Hepatocyte (in vitro differentiated cells): ENCODE results near the gene SYTL1. TPM values are rescaled to one million over a fixed set of nuclear protein-coding genes. Genes with fewer than 3 reads are reported as not detected.

Source experiments
- DNase-seq: peaks from one replicate; pipeline ENCODE4 v3.0.0-alpha.2; 2016; ENCODE audit warnings: low spot score
- H2AFZ ChIP-seq: fragments of 200-600 bp; sonication (generic); 2 replicates; pipeline ENCODE4 v1.6.0; 2016; ENCODE audit warnings: antibody characterized with exemption, mild to moderate bottlenecking
- H3K27ac ChIP-seq: fragments of 200-600 bp; sonication (generic); 2 replicates; pipeline ENCODE4 v1.5.1; 2016; ENCODE audit warnings: mild to moderate bottlenecking
- H3K27me3 ChIP-seq: fragments of 200-600 bp; sonication (generic); 2 replicates; pipeline ENCODE4 v1.6.1; 2016
- H3K36me3 ChIP-seq: fragments of 200-600 bp; sonication (generic); replicated peaks from 2 replicates; pipeline ENCODE4 v1.5.1; 2016; ENCODE audit warnings: low read depth; ENCODE audit not compliant: insufficient read depth
- H3K4me1 ChIP-seq: fragments of 200-600 bp; sonication (generic); 2 replicates; pipeline ENCODE4 v1.5.1; 2016; ENCODE audit warnings: mild to moderate bottlenecking, moderate library complexity; ENCODE audit not compliant: insufficient read depth
- H3K4me2 ChIP-seq: fragments of 200-600 bp; sonication (generic); 2 replicates; pipeline ENCODE4 v1.6.0; 2016
- H3K4me3 ChIP-seq: fragments of 200-600 bp; sonication (generic); 2 replicates; pipeline ENCODE4 v1.5.1; 2016; ENCODE audit warnings: mild to moderate bottlenecking
- H3K79me2 ChIP-seq: fragments of 200-600 bp; sonication (generic); 2 replicates; pipeline ENCODE4 v1.6.0; 2017; ENCODE audit warnings: mild to moderate bottlenecking
- H3K9me2 ChIP-seq: fragments of 200-600 bp; sonication (generic); replicated peaks from 2 replicates; pipeline ENCODE4 v1.6.0; 2017; ENCODE audit warnings: mild to moderate bottlenecking; ENCODE audit not compliant: insufficient read depth
- H3K9me3 ChIP-seq: fragments of 200-600 bp; sonication (generic); 2 replicates; pipeline ENCODE4 v1.5.1; 2016; ENCODE audit warnings: low read depth, mild to moderate bottlenecking
- H4K20me1 ChIP-seq: fragments of 200-600 bp; sonication (generic); 2 replicates; pipeline ENCODE4 v1.6.0; 2016; ENCODE audit warnings: mild to moderate bottlenecking; ENCODE audit not compliant: insufficient read depth, poor library complexity, severe bottlenecking
- EZH2 ChIP-seq: fragments of 200-600 bp; sonication (generic); IDR thresholded peaks from 2 replicates; pipeline ENCODE4 v1.6.1; 2016; ENCODE audit warnings: antibody characterized with exemption, mild to moderate bottlenecking, borderline replicate concordance
- EZH2phosphoT487 ChIP-seq: fragments of 200-600 bp; sonication (generic); IDR thresholded peaks from one replicate; pipeline ENCODE4 v1.6.1; 2018; ENCODE audit warnings: antibody characterized with exemption, mild to moderate bottlenecking, low read depth, moderate library complexity; ENCODE audit not compliant: unreplicated experiment, severe bottlenecking
- whole genome bisulfite sequencing: methylation state at CpG from one replicate; pipeline ENCODE4 v1.1.6; 2016; ENCODE audit warnings: low lambda C conversion rate; ENCODE audit errors: missing lambda C conversion rate; 5-methylcytosine and 5-hydroxymethylcytosine counted together
- polyA plus RNA-seq: library from polyadenylated mRNA; unstranded; fragments of >200 nt; fragmentation: Nextera tagmentation; extraction: Ambion mirVana; gene quantifications from 2 replicates; pipeline ENCODE4 v1.2.1, GENCODE V29; 2016
- total RNA-seq: library from RNA; depleted of rRNA; stranded (reverse); fragments of >200 nt; gene quantifications from 2 replicates; pipeline ENCODE4 v1.2.3, GENCODE V29; 2014
- TF ChIP-seq, protein P1 (sequence below): fragments of 200-600 bp; sonication (generic); IDR thresholded peaks from 2 replicates; pipeline ENCODE4 v1.5.1; 2016; ENCODE audit warnings: antibody characterized with exemption, mild to moderate bottlenecking; ENCODE audit not compliant: poor library complexity

Gene SYTL1
- total and polyA plus RNA-seq, 2 experiments from 2014 or later, result 12.1 to 21.7 TPM

DNA sequence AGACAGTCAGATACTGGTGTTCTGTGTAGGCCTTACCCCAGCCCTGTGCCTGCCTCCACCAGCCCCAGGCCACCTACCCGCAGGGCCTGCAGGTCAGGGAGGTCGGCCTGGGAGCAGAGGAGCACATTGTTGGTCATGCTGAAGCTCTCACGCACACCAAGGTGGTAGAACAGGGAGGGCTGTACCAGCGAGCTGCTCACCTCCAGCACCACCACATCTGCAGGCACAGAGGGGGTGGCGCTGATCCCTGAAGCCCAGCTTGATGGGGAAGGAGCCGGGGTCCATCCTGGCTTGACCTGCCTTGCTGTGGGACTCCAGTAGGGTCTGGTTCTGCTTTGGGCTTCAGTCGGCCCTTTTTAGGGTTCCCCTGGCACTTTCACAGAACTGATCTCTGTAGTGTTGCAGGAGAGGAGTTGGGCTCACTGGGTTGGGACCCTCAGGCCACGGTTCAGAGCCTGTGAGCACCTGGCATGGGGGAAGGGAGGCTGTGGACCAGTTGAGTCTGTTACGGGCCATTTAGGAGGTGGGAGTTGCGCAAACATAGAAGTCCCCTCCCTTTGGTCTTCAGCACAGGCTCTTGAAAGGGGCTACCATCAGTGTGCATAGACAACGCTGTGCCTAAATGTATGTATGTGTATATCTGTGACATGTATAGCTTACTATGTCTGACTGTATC lies 23.0 kb downstream of the SYTL1 start:
- no peaks in the 10 kb centered on the region for H3K9me3 ChIP-seq
- peaks cover 7% of the 10 kb centered on the region for H3K4me1 ChIP-seq
- WGBS, result 83% methylated on average over 11 of the region's 11 CpGs
- H2AFZ ChIP-seq, result peak overlapping the region; percentile 27
- H3K36me3 ChIP-seq, result no peaks in the 10 kb centered on the region
- no peaks in the 10 kb centered on the region for H3K9me2 ChIP-seq
- DNase-seq, result no peak
- no peaks in the 10 kb centered on the region for H3K27me3 ChIP-seq
- no peaks in the 10 kb centered on the region for H4K20me1 ChIP-seq
- H3K27ac ChIP-seq, result peak overlapping the region; percentile 90
- TF ChIP-seq EZH2phosphoT487 (no peak), EZH2 (no peak)
- TF ChIP-seq, protein P1, sequence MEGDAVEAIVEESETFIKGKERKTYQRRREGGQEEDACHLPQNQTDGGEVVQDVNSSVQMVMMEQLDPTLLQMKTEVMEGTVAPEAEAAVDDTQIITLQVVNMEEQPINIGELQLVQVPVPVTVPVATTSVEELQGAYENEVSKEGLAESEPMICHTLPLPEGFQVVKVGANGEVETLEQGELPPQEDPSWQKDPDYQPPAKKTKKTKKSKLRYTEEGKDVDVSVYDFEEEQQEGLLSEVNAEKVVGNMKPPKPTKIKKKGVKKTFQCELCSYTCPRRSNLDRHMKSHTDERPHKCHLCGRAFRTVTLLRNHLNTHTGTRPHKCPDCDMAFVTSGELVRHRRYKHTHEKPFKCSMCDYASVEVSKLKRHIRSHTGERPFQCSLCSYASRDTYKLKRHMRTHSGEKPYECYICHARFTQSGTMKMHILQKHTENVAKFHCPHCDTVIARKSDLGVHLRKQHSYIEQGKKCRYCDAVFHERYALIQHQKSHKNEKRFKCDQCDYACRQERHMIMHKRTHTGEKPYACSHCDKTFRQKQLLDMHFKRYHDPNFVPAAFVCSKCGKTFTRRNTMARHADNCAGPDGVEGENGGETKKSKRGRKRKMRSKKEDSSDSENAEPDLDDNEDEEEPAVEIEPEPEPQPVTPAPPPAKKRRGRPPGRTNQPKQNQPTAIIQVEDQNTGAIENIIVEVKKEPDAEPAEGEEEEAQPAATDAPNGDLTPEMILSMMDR, result no peak
- H3K4me2 ChIP-seq, result peak overlapping the region; percentile 98
- H3K79me2 ChIP-seq, result no peaks in the 10 kb centered on the region
- no peak overlapping the region for H3K4me3 ChIP-seq

DNA sequence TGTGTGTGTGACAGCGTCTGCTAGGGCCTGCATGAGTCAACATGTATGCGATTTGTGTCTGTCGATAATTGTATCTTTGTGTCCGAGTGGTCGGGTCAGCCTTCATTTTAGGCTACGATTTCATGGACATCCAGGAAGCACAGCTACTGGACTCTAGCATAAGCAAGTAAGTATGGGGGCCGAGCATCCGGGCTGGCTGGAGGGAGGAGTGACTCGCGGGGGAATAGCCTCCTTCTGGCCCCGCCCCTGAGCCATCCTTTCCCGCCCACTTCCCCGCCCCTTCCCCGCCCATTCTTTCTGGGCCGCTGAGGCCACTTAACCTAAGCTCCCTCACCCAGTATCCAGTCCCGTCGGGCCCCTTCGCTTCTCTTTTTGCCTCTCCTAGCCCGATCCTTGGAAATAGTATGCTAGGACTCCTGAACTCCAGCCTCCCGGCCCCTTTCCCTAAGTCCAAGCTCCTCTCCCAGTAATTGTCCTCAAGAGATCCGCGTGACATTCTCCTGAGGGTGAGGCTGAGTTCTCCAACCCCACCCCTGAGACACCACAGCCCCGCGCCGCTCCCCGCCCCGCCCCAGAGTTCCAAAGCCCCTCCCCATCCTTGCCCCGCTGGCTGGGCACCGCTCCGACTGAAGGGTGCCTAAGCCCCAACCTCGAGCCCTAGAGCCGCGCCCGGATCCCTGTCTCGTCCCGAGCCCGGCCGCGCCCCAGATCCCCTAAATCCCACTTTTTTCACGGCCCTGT lies 23.7 kb downstream of the SYTL1 start:
- peak overlapping the region; percentile 90 for H3K27ac ChIP-seq
- peak overlapping the region; percentile 98 for H3K4me2 ChIP-seq
- H3K79me2 ChIP-seq, result no peaks in the 10 kb centered on the region
- H3K9me3 ChIP-seq, result no peaks in the 10 kb centered on the region
- no peaks in the 10 kb centered on the region for H3K36me3 ChIP-seq
- H4K20me1 ChIP-seq, result no peaks in the 10 kb centered on the region
- H3K9me2 ChIP-seq, result no peaks in the 10 kb centered on the region
- TF ChIP-seq EZH2, result no peak
- TF ChIP-seq EZH2phosphoT487, result no peak
- TF ChIP-seq, protein P1, result no peak
- H3K4me3 ChIP-seq, result peak overlapping the region; percentile 47
- peaks cover 7% of the 10 kb centered on the region for H3K4me1 ChIP-seq
- H2AFZ ChIP-seq, result peak overlapping the region; percentile 64
- DNase-seq, result peak; percentile 93
- 13% methylated on average over 23 of the region's 40 CpGs for WGBS
- H3K27me3 ChIP-seq, result no peaks in the 10 kb centered on the region

DNA sequence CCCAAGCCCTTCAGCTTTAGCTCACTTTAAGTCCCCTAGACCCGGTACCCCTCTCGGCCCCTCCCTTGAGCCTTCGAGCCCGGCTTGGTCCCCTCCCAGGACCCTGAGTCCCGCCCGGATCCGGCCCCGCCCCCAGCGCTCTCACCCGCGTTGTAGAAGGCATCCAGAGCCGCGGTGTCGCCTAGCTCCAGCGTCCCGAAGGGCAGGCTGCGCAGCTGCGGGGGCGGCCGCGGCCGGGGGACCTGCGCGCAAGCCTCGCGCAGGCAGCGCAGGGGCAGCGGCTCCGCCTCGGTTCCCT lies 24.2 kb downstream of the SYTL1 start:
- Histone ChIP-seq H4K20me1 (no peaks in the 10 kb centered on the region), H3K9me3 (no peaks in the 10 kb centered on the region), H3K27ac (peak overlapping the region; percentile 90), H3K4me2 (peak overlapping the region; percentile 98), H3K9me2 (no peaks in the 10 kb centered on the region), H3K4me3 (peak overlapping the region; percentile 47), H3K36me3 (no peaks in the 10 kb centered on the region), H3K4me1 (peaks cover 7% of the 10 kb centered on the region), H3K79me2 (no peaks in the 10 kb centered on the region), H3K27me3 (no peaks in the 10 kb centered on the region), H2AFZ (peak overlapping the region; percentile 64)
- 1% methylated on average over 21 of the region's 30 CpGs for WGBS
- peak; percentile 87 for DNase-seq
- TF ChIP-seq, protein P1, result no peak
- TF ChIP-seq EZH2, result no peak
- no peak for TF ChIP-seq EZH2phosphoT487
